Astrocyte (in vitro differentiated cells and primary cell): ENCODE measurements around the gene JAKMIP1. TPM values are rescaled to one million over a fixed set of nuclear protein-coding genes. Genes with fewer than 3 reads are reported as not detected.

Experiments
- DNase-seq: peaks from one replicate; pipeline ENCODE4 v3.0.0-alpha.2; 2010; ENCODE audit warnings: low read depth
- FAIRE-seq: peaks from 2 replicates; lab custom pipeline; 2011; peaks lifted over from hg19 to GRCh38; lab: Jason Lieb, UNC
- H2AFZ ChIP-seq: 2 replicates; pipeline ENCODE4 v1.6.0; 2012; ENCODE audit warnings: low read depth, low read length, inconsistent platforms
- H3K27ac ChIP-seq: 2 replicates; pipeline ENCODE4 v1.5.1; 2011; ENCODE audit warnings: low read depth, low read length, inconsistent platforms
- H3K27me3 ChIP-seq: 2 replicates; pipeline ENCODE4 v1.6.0; 2011; ENCODE audit warnings: low read length, inconsistent platforms; ENCODE audit not compliant: insufficient read depth
- H3K36me3 ChIP-seq: 2 replicates; pipeline ENCODE4 v1.5.1; 2011; ENCODE audit warnings: low read length, inconsistent platforms; ENCODE audit not compliant: insufficient read depth
- H3K4me1 ChIP-seq: 2 replicates; pipeline ENCODE4 v1.5.1; 2011; ENCODE audit warnings: low read length, inconsistent platforms; ENCODE audit not compliant: insufficient read depth
- H3K4me2 ChIP-seq: 2 replicates; pipeline ENCODE4 v1.6.0; 2012; ENCODE audit warnings: low read length, inconsistent platforms
- H3K4me3 ChIP-seq: 2 replicates; pipeline ENCODE4 v1.5.1; 2011; ENCODE audit warnings: low read depth, mild to moderate bottlenecking, low read length, inconsistent platforms; ENCODE audit not compliant: insufficient read depth
- H3K79me2 ChIP-seq: 2 replicates; pipeline ENCODE4 v1.6.0; 2012; ENCODE audit warnings: mild to moderate bottlenecking, low read length, inconsistent platforms; ENCODE audit not compliant: insufficient read depth
- H3K9ac ChIP-seq: 2 replicates; pipeline ENCODE4 v1.6.0; 2012; ENCODE audit warnings: mild to moderate bottlenecking, low read length, inconsistent platforms
- H3K9me3 ChIP-seq: 2 replicates; pipeline ENCODE4 v1.5.1; 2012; ENCODE audit warnings: low read depth, mild to moderate bottlenecking, low read length, inconsistent platforms; ENCODE audit not compliant: insufficient read depth
- H4K20me1 ChIP-seq: 2 replicates; pipeline ENCODE4 v1.6.0; 2012; ENCODE audit warnings: low read length, inconsistent platforms; ENCODE audit not compliant: insufficient read depth
- H3K27ac Mint-ChIP-seq: one replicate; pipeline ENCODE4 v1.8.0; 2021; ENCODE audit warnings: mild to moderate bottlenecking, mixed read lengths; ENCODE audit not compliant: unreplicated experiment
- H3K27me3 Mint-ChIP-seq: one replicate; pipeline ENCODE4 v1.8.0; 2021; ENCODE audit warnings: low read depth, mixed read lengths; ENCODE audit not compliant: unreplicated experiment
- H3K36me3 Mint-ChIP-seq: one replicate; pipeline ENCODE4 v1.8.0; 2021; ENCODE audit warnings: low read depth, mixed read lengths; ENCODE audit not compliant: unreplicated experiment
- H3K4me1 Mint-ChIP-seq: one replicate; pipeline ENCODE4 v1.8.0; 2021; ENCODE audit warnings: low read depth, mixed read lengths; ENCODE audit not compliant: unreplicated experiment
- H3K4me3 Mint-ChIP-seq: one replicate; pipeline ENCODE4 v1.8.0; 2021; ENCODE audit warnings: mild to moderate bottlenecking, moderate library complexity, mixed read lengths; ENCODE audit not compliant: unreplicated experiment
- H3K9me3 Mint-ChIP-seq: one replicate; pipeline ENCODE4 v1.8.0; 2021; ENCODE audit warnings: mild to moderate bottlenecking, mixed read lengths; ENCODE audit not compliant: unreplicated experiment
- EZH2 ChIP-seq: IDR thresholded peaks from 2 replicates; pipeline ENCODE4 v1.6.1; 2012; ENCODE audit warnings: mild to moderate bottlenecking, low read length, inconsistent platforms; ENCODE audit not compliant: insufficient read depth
- total RNA-seq: library from RNA; stranded (reverse); gene quantifications from 2 replicates; pipeline ENCODE4 v1.2.1, GENCODE V29; 2021
- TF ChIP-seq, protein P1 (sequence below): IDR thresholded peaks from 2 replicates; pipeline ENCODE4 v1.5.1; 2011; ENCODE audit warnings: low read depth, mild to moderate bottlenecking, inconsistent platforms, low read length, moderate library complexity; ENCODE audit not compliant: insufficient read depth

Gene JAKMIP1
- total RNA-seq, 1 donor from 2014 or later, result 0.50 TPM

DNA sequence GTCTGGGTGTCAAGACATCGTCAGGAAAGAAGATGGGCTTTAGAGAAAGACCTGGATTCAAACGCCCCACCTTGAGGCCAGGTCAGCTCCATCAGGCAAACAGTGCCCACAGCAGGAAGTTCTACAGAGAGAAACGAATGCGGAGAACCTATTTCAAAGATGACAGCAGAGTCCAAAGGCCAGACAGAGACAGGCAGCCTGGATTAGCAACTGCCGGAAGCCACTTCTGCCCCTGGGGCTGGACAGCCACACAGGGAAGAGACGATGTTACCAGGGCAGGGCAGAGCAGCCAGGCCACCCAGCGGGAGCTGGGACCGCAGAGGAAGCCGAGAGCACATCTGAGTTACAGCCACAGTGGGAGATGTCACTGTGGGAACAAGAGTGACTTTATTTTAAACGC, 183.3 kb downstream of the JAKMIP1 start:
- Histone ChIP-seq H3K9ac (no peak overlapping the region), H3K4me3 (no peak overlapping the region), H3K4me2 (no peak overlapping the region), H2AFZ (no peak overlapping the region), H3K27me3 (peaks cover 2% of the 10 kb centered on the region), H3K4me1 (no peaks in the 10 kb centered on the region), H4K20me1 (no peaks in the 10 kb centered on the region), H3K9me3 (no peaks in the 10 kb centered on the region), H3K79me2 (no peaks in the 10 kb centered on the region), H3K27ac (no peak overlapping the region), H3K36me3 (no peaks in the 10 kb centered on the region)
- Mint-ChIP-seq H3K27me3 (peaks cover 26% of the 10 kb centered on the region), H3K4me1 (peaks cover 2% of the 10 kb centered on the region), H3K27ac (no peak overlapping the region), H3K9me3 (peaks cover 4% of the 10 kb centered on the region), H3K4me3 (no peak overlapping the region), H3K36me3 (no peaks in the 10 kb centered on the region)
- no peak for TF ChIP-seq EZH2
- TF ChIP-seq, protein P1, sequence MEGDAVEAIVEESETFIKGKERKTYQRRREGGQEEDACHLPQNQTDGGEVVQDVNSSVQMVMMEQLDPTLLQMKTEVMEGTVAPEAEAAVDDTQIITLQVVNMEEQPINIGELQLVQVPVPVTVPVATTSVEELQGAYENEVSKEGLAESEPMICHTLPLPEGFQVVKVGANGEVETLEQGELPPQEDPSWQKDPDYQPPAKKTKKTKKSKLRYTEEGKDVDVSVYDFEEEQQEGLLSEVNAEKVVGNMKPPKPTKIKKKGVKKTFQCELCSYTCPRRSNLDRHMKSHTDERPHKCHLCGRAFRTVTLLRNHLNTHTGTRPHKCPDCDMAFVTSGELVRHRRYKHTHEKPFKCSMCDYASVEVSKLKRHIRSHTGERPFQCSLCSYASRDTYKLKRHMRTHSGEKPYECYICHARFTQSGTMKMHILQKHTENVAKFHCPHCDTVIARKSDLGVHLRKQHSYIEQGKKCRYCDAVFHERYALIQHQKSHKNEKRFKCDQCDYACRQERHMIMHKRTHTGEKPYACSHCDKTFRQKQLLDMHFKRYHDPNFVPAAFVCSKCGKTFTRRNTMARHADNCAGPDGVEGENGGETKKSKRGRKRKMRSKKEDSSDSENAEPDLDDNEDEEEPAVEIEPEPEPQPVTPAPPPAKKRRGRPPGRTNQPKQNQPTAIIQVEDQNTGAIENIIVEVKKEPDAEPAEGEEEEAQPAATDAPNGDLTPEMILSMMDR, result no peak
- DNase-seq (no peak), FAIRE-seq (no peak)

DNA sequence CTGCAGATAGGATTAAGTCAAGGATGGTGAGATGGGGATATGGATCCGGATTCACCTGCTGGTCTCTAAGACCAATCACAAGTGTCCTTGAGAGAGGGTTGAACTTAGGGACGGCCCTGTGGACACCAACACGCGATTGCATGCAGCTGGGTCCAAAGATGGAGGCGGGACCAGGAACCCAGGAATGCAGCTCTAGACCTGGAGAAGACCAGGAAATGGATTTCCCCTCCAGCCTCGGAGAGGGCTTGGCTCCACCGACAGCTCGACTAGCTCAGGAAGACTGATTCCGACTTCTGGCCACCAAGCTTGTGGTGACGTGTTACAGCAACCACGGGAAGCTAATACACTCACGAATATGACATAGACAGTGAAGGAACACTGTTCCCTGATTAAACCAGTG, 186.8 kb downstream of the JAKMIP1 start:
- no peak overlapping the region for H3K4me3 ChIP-seq
- H3K27me3 ChIP-seq, result peaks cover 11% of the 10 kb centered on the region
- peaks cover 6% of the 10 kb centered on the region for H3K9me3 Mint-ChIP-seq
- FAIRE-seq, result no peak
- H4K20me1 ChIP-seq, result no peaks in the 10 kb centered on the region
- H3K4me2 ChIP-seq, result no peak overlapping the region
- no peaks in the 10 kb centered on the region for H3K9me3 ChIP-seq
- H3K4me1 Mint-ChIP-seq, result no peaks in the 10 kb centered on the region
- no peak for TF ChIP-seq EZH2
- TF ChIP-seq, protein P1, result no peak
- peaks cover 46% of the 10 kb centered on the region for H3K27me3 Mint-ChIP-seq
- no peaks in the 10 kb centered on the region for H3K36me3 ChIP-seq
- H3K9ac ChIP-seq, result no peak overlapping the region
- DNase-seq, result no peak
- no peak overlapping the region for H3K4me3 Mint-ChIP-seq
- H3K27ac Mint-ChIP-seq, result no peak overlapping the region
- H3K36me3 Mint-ChIP-seq, result no peaks in the 10 kb centered on the region
- H3K27ac ChIP-seq, result no peak overlapping the region
- no peaks in the 10 kb centered on the region for H3K4me1 ChIP-seq
- no peak overlapping the region for H2AFZ ChIP-seq
- no peaks in the 10 kb centered on the region for H3K79me2 ChIP-seq

DNA sequence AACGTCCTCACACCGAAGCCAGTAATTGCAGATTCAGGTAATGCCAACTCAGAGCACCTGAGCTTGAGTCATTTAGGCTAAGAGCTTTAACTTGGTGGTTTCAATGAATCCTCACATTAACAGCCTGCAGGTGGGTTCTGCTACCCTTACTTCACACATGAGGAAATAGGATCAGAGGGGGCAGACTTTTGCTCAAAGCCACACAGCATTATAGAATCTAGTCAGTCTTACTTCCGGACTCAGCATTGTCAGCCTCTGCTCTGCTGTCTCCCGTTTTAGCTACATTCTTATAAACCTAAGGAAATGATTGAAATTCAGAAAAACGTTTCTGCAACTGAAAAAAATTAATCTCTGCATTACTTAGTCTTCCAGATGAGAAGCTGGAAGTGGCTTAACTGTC, 188.1 kb downstream of the JAKMIP1 start:
- Mint-ChIP-seq H3K27me3 (peaks cover 47% of the 10 kb centered on the region), H3K9me3 (peaks cover 3% of the 10 kb centered on the region), H3K27ac (no peak overlapping the region), H3K4me1 (no peaks in the 10 kb centered on the region), H3K36me3 (no peaks in the 10 kb centered on the region), H3K4me3 (no peak overlapping the region)
- H3K9ac ChIP-seq, result no peak overlapping the region
- no peak overlapping the region for H3K4me3 ChIP-seq
- H3K27ac ChIP-seq, result no peak overlapping the region
- no peaks in the 10 kb centered on the region for H3K4me1 ChIP-seq
- H4K20me1 ChIP-seq, result no peaks in the 10 kb centered on the region
- no peaks in the 10 kb centered on the region for H3K9me3 ChIP-seq
- no peak for DNase-seq
- peaks cover 13% of the 10 kb centered on the region for H3K27me3 ChIP-seq
- H3K4me2 ChIP-seq, result no peak overlapping the region
- no peaks in the 10 kb centered on the region for H3K79me2 ChIP-seq
- FAIRE-seq, result no peak
- H2AFZ ChIP-seq, result no peak overlapping the region
- TF ChIP-seq EZH2, result no peak
- TF ChIP-seq, protein P1, result no peak
- H3K36me3 ChIP-seq, result no peaks in the 10 kb centered on the region
